LNCAP (cell line): ENCODE measurements around the gene LATS2.

ENCODE experiments used
- CTCF ChIP-seq: fragments of 450-650 bp; IDR thresholded peaks from 2 replicates; pipeline ENCODE4 v1.5.1; 2017; ENCODE audit warnings: mild to moderate bottlenecking

LATS2 gene

DNA sequence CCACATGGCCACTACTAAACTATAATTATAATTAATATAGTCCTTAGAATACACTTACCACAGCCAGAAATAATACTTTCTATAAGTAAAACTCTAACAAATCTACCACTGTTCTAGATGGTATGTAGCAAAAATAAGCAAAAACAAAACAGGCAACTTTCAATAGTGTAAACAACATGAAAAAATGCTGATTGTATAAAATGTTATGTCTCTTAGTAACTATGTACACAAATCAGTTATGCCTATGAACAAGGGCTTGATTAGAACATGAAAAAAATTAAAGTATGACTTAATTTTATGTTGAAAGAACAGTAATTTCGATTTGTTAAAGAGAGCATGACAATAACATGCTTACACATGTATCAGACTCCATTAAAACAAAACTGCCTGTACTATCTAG lies 60.7 kb downstream of the LATS2 start:
- no peak for TF ChIP-seq CTCF

GRCh38 chr13:20998649-20999415 lies 62.6 kb downstream of the LATS2 start:
- no peak for TF ChIP-seq CTCF

- no peak for TF ChIP-seq CTCF
Observed at GRCh38 chr13:20997301-20998161, 63.9 kb downstream of the LATS2 start.

- no peak for TF ChIP-seq CTCF
Observed at GRCh38 chr13:20995245-20995838, 66.0 kb downstream of the LATS2 start.

DNA sequence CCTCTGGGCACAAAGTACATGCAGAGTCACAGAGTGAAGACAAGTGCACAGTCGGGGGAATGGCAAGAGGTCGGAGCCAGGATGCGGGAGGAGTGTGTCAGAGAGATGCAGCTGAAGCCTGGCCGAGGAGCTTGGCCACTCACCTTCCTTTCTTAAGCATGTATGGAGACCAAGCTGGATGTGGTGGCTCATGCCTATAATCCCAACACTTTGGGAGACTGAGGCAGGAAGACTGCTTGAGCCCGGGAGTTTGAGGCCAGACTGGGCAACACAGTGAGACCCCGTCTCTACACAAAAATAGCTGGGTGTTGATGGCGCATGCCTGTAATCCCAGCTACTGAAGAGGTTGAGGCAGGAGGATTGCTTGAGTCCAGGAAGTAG lies 67.0 kb downstream of the LATS2 start:
- TF ChIP-seq CTCF: no peak

GRCh38 chr13:20993661-20994440 lies 67.5 kb downstream of the LATS2 start:
- TF ChIP-seq CTCF: no peak

- TF ChIP-seq CTCF: no peak
Observed at GRCh38 chr13:20993211-20993610, 68.2 kb downstream of the LATS2 start.
